ENCODE data around the gene EIF5A.

The EIF5A gene

GRCh38 chr17:7306911-7307685, at the start of gene EIF5A:
EIF5A (plus strand) TSS chr17:7307628; CDS start chr17:7309636, 2,008 bp downstream.
- peak; percentile 100 for DNase-seq (ENCODE audit: low read depth)

DNA sequence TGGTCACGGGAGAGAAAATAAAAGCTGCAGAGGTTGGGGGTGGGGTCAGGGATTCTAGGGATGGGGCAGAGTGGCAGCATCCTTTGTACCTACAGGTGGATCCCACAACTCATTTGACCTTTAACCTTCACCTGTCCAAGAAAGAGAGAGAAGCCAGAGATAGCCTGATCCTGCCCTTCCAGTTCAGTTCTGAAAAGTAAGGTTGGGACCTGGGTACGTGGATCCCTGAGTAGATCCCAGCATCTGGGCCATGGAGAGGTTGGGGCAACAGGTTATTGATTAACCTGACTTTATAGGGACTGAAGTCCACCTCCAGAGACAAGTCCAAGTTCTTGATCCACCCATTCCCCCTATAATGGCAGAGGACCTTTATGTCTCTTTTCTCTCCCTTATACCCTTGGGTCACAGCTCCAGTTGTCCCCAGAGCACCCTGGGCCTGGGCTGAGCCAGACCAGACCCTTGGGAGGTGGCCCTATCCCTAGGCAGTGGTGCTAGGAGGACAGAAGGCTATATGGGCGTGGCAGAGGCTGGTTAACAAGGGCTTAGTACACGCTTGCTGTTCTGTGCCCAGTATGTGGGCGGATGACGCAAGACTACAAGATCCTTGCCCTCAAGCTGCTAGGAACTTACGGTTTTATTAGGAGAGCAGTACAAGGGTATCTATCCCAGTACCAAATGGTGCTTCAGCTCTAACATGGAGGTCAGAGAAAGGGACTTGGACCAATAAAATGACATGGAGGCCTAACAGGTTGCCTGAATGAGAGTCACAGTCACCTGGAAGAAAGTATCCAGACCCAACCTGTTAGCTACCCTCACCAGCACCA, 48.5 kb upstream of the EIF5A start:
- DNase-seq (ENCODE audit: low read depth), result no peak

GRCh38 chr17:7259555-7259889, 47.9 kb upstream of the EIF5A start:
- DNase-seq (ENCODE audit: low read depth), result no peak

GRCh38 chr17:7260151-7260550, 47.3 kb upstream of the EIF5A start:
- DNase-seq (ENCODE audit: low read depth), result no peak

- no peak for DNase-seq (ENCODE audit: low read depth)
These were observed 46.6 kb upstream of the EIF5A start for GRCh38 chr17:7260651-7261378.

- DNase-seq (ENCODE audit: low read depth), result no peak
These were observed 45.8 kb upstream of the EIF5A start for GRCh38 chr17:7261379-7262191.

DNA sequence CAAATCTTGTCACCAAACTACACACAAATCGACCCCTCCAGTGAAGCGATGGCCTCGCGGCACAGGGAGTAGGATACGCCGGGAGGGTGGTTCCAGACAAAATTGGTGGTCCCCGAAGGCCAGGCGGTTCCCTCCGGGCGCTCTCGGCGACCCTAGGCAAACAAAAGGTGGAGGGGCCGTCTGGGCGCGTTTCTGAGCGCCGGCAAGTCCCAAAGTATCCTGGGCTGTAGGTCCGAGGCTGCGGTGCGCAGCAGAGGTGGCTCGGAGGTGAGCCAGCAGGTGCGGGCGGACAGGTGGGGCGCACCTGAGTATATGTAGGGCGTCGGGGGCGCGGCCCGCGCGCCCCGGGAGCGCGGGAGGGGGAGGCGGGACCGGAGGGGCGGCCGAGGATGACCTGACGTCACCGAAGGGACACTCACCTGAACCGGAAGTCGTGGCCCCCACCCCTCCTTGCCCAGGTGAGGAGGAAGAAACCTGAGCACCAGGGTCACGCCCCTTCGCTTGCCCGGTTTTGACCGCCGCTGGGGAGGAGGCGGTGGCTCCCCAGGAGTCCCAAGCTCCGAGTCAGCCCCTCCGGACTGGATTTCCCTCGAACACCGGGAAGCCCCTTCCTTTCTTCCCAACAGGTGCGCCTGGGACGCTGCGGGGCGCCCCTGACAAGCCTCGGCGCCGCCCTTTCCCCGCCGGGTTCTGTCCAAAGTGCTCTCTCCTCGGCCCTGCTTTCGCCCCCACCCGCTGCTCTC, 45.1 kb upstream of the EIF5A start, which contains the start of gene CLDN7:
TSS of gene CLDN7 (minus strand) at position 287 of the 743 bp plus-strand sequence. CDS start 435 bp downstream, outside the sequence.
- DNase-seq (ENCODE audit: low read depth), result no peak

- no peak for DNase-seq (ENCODE audit: low read depth)
These were observed 44.3 kb upstream of the EIF5A start for GRCh38 chr17:7262935-7263800.

GRCh38 chr17:7263801-7264078, 43.7 kb upstream of the EIF5A start:
- DNase-seq (ENCODE audit: low read depth), result no peak

DNA sequence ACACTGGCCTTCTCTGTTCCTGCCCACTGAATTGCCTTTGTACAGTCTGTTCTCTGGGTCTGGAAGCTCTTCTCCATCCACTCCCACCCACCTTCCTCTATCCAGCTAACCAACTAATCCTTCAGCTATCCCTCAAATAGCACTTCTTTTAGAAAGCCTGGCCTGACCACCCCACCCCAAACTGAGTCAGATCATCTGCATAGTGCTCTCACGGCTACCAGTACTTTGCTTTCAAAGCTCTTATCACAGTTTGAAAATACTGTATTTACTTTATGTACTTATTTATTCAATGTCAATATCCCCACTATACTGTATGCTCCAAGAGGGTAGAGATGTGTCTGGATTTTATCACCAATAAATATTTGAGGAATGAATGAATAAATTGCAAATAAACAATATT, 40.6 kb upstream of the EIF5A start:
- no peak for DNase-seq (ENCODE audit: low read depth)

- DNase-seq (ENCODE audit: low read depth), result no peak
These were observed 28.0 kb upstream of the EIF5A start for GRCh38 chr17:7279448-7279847.

DNA sequence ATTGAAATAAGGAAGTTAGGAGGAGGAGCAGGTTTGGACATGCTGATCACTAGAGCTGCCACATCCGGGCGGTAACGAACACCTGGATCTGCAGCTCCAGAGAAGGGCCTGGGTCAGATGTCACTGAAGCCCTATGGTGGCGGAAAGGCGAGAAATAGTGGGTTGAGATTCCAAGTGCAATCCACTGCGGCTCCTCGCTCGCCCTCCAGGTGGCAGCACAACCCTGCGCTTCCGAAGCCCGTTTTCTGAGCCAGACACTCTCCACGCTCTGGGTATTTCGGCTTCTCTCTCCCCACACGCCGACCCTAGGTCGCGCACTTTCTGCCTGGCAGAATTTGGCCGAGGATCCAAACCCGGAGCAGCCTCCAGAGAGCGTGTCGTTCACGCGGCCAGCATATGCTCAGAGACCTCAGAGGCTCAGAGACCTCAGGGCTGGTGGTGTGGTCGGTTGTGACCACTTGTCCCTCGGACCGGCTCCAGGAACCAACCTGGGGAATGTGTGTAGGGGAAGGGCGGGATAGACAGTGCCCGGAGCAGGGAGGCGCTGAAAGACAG, 26.8 kb upstream of the EIF5A start:
- DNase-seq (ENCODE audit: low read depth), result peak; percentile 69

- peak; percentile 77 for DNase-seq (ENCODE audit: low read depth)
These were observed 26.1 kb upstream of the EIF5A start, which contains the start of gene SLC2A4 for GRCh38 chr17:7281074-7281952. SLC2A4 (plus strand) TSS chr17:7281718; CDS start chr17:7281935, 217 bp downstream.

- DNase-seq (ENCODE audit: low read depth), result no peak
These were observed 25.3 kb upstream of the EIF5A start for GRCh38 chr17:7281953-7282751.

DNA sequence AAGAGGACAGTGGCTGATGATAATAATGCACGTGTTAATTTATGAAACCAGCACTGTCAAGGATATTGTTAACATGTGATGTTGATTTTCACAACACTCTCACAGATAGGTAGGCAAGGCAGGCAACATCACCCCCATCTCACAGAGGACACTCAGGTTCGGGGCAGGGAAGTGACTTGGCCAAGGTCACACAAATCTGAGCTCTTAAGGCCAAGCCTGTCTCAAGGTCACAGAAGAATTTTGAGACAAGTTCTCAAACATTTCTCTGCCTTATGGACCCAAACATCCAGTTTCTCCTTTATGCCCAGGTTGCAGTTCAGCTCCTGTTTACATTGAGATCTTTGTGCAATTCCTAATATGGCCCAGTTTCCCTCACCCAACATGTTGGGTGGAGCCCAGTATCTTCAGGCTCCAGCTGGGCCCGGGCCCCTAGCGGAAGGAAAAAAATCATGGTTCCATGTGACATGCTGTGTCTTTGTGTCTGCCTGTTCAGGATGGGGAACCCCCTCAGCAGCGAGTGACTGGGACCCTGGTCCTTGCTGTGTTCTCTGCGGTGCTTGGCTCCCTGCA, 24.6 kb upstream of the EIF5A start:
- no peak for DNase-seq (ENCODE audit: low read depth)

GRCh38 chr17:7283471-7284216, 23.8 kb upstream of the EIF5A start:
- no peak for DNase-seq (ENCODE audit: low read depth)

GRCh38 chr17:7284911-7285310, 22.5 kb upstream of the EIF5A start:
- no peak for DNase-seq (ENCODE audit: low read depth)

Measured in stimulated activated CD8-positive, alpha-beta memory T cell treated with anti-CD3 and anti-CD28 coated beads, Interleukin-15, amount 100 ng/mL, for 24 hours (primary cell).